Astrocyte (in vitro differentiated cells and primary cell): Measurements from ENCODE around the gene HVCN1.

ENCODE experiments used
- CTCF ChIP-seq: IDR thresholded peaks from 2 replicates; pipeline ENCODE4 v1.5.1; 2011; ENCODE audit warnings: low read depth, mild to moderate bottlenecking, inconsistent platforms, low read length, moderate library complexity; ENCODE audit not compliant: insufficient read depth
- EZH2 ChIP-seq: IDR thresholded peaks from 2 replicates; pipeline ENCODE4 v1.6.1; 2012; ENCODE audit warnings: mild to moderate bottlenecking, low read length, inconsistent platforms; ENCODE audit not compliant: insufficient read depth

GRCh38 chr12:110688446-110689280 is at the start of gene HVCN1:
- TF ChIP-seq EZH2: no peak
- TF ChIP-seq CTCF: no peak
